Heart right ventricle (tissue), 16 donors: ENCODE data around the gene CCM2. TPM values are rescaled to one million over a fixed set of nuclear protein-coding genes. Genes with fewer than 3 reads are reported as not detected.

Experiments
- ATAC-seq, 8 donors: fragments of 200-7000 bp; cut with Tn5 transposase; one replicate each; pipeline ENCODE4 v1.9.1; 2020; ENCODE audit warnings: mild to moderate bottlenecking in 8 of 8, moderate library complexity in 8 of 8, moderate number of reproducible peaks in 1 of 8
- DNase-seq, 2 donors: peaks; one replicate each; pipeline ENCODE4 v3.0.0-alpha.2; 2020
- H3K27ac ChIP-seq, 10 donors: fragments of 200-600 bp; sonication (generic) in 2 of 10; one replicate each; pipeline versions ENCODE4 v1.5.0 to v1.8.0; 2020 to 2022; ENCODE audit warnings: mild to moderate bottlenecking in 3 of 10
- H3K27me3 ChIP-seq, 7 donors: fragments of 200-600 bp; one replicate each; pipeline ENCODE4 v1.8.0; 2021 to 2022; ENCODE audit warnings: mild to moderate bottlenecking in 2 of 7
- H3K36me3 ChIP-seq, 9 donors: fragments of 200-600 bp; sonication (generic) in 1 of 9; one replicate each; pipeline versions ENCODE4 v1.5.0 to v1.8.0; 2020 to 2022; ENCODE audit warnings: mild to moderate bottlenecking in 2 of 9
- H3K4me1 ChIP-seq, 9 donors: fragments of 200-600 bp; sonication (generic) in 1 of 9; one replicate each; pipeline versions ENCODE4 v1.5.0 to v1.8.0; 2020 to 2022; ENCODE audit warnings: mild to moderate bottlenecking in 4 of 9
- H3K4me3 ChIP-seq, 10 donors: fragments of 200-600 bp; sonication (generic) in 2 of 10; one replicate each; pipeline versions ENCODE4 v1.5.0 to v1.8.0; 2020 to 2022; ENCODE audit warnings: mild to moderate bottlenecking in 7 of 10, moderate library complexity in 2 of 10
- H3K9me3 ChIP-seq, 11 donors: fragments of 200-600 bp in 10 of 11; sonication (generic) in 2 of 11; one replicate each; pipeline versions ENCODE4 v1.5.0 to v1.8.0; 2013 to 2022; ENCODE audit warnings: mild to moderate bottlenecking in 2 of 11, control low read depth in 1 of 11, moderate library complexity in 1 of 11
- WGBS, 2 donors: extraction: QIAGEN DNeasy Blood & Tissue Kit; methylation state at CpG; one replicate each; pipeline ENCODE4 v1.1.7; 2013; ENCODE audit warnings: inconsistent platforms in 1 of 2; 5-methylcytosine and 5-hydroxymethylcytosine counted together
- intact Hi-C, 10 donors: fragments of 100-400 bp; cut with DNase I; formaldehyde crosslinking; loops; one replicate each; pipeline versions ENCODE4 v1.11.1 to v1.14.2; 2022
- polyA plus RNA-seq, 2 donors: library from polyadenylated mRNA; stranded (reverse); fragments of 200-250 nt; gene quantifications; one replicate each; pipeline ENCODE4 v1.2.3, GENCODE V29; 2013
- total RNA-seq, 10 donors: library from RNA; stranded (reverse); fragmentation: NEBNext Ultra II Directional in 3 of 10; extraction: Animal tissue kit (Norgen Biotek cat#: 25700) in 3 of 10; gene quantifications; one replicate each; pipeline versions ENCODE4 v1.2.1 to v1.2.4, GENCODE V29; 2021 to 2023
- TF ChIP-seq, protein P1 (sequence below), 9 donors: fragments of 200-600 bp; sonication (generic) in 2 of 9; IDR thresholded peaks; one replicate each; pipeline versions ENCODE4 v1.5.0 to v1.8.0; 2021 to 2022; ENCODE audit warnings: antibody characterized with exemption in 9 of 9, mild to moderate bottlenecking in 5 of 9, moderate library complexity in 1 of 9
- donor health status: Arrhythmogenic right ventricular cardiomyopathy.
- donor health status: ischemic (EF 13 %, LVEDD 7.1; RV severe dilation, severe dysfunction).
- donor health status: healthy with polysubstance abuse.
- donor health status: DM: no; HTN: yes; CAD: no.
- donor health status: DM: no; HTN: no; CAD: no.
- donor health status: ischemic (EF 25% LVEDD 6.9; RV normal size, moderate dysfunction).
- donor health status: ischemic (EF 25% LVEDD 5.7; RV mildly dilated, moderate dysfunction).
- donor health status: healthy.
- donor health status: DM: yes; HTN: yes; CAD: no.
- donor health status: Ischemic cardiomyopathy.
- donor health status: ischemic (EF 35%, LVEDD 5.7; RV mildly dilated, moderate dysfunction).
- donor health status: nonischemic (EF 11% LVEDD 7.7; RV severe dilation, severe dysfunction).
- donor health status: DM: yes; HTN: yes; CAD: no.
- donor health status: PGD.
- donor health status: ischemic (EF 29% LVEDD 5.4; RV normal size, mild dysfunction).
- donor health status: nonischemic (EF 23%, LVEDD 6.1; RV moderate dilation, normal function).

CCM2 gene
- total and polyA plus RNA-seq, 12 donors = 21.5 to 71.1 (median 25.7) TPM

DNA sequence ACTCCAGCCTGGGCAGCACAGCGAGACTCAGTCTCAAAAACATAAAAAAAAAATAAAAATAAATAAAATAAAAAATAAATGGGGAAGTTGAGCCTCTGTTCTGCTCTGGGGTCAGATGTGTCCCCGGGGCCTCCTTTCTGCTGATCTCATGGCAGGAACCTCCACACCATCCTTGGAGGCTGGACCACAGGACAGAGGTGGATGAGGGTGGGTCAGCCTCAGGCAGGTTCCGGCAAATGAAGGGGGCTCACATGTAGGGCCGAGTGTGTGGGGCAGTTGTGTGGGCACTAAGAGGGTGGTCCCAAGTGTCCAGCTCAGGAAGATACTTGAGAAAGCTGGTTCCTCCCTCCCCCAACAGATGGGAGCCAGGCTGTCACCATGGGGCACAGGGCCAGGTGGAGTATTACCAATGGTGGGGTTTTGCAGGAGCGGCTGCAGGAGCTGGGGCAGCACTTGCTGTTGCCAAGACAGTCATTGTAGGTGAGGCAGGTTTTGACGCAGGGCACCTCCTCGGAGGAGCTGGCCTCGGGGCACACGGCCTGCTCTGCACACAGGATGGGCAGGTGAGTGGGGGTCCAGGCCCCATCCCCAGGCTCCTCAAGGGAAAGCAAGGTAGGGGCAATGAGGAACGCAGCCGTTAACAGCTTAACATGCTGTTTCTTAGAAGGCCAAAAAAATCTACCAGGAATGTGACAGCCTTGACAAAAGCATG, 125.3 kb downstream of the CCM2 start:
- ATAC-seq (no peak), DNase-seq (no peak)
- Histone ChIP-seq H3K4me3 (no peak overlapping the region), H3K4me1 (no peaks in the 10 kb centered on the region), H3K9me3 (no peaks in the 10 kb centered on the region), H3K36me3 (no peaks in the 10 kb centered on the region), H3K27ac (no peak overlapping the region), H3K27me3 (no peaks in the 10 kb centered on the region)
- TF ChIP-seq, protein P1, sequence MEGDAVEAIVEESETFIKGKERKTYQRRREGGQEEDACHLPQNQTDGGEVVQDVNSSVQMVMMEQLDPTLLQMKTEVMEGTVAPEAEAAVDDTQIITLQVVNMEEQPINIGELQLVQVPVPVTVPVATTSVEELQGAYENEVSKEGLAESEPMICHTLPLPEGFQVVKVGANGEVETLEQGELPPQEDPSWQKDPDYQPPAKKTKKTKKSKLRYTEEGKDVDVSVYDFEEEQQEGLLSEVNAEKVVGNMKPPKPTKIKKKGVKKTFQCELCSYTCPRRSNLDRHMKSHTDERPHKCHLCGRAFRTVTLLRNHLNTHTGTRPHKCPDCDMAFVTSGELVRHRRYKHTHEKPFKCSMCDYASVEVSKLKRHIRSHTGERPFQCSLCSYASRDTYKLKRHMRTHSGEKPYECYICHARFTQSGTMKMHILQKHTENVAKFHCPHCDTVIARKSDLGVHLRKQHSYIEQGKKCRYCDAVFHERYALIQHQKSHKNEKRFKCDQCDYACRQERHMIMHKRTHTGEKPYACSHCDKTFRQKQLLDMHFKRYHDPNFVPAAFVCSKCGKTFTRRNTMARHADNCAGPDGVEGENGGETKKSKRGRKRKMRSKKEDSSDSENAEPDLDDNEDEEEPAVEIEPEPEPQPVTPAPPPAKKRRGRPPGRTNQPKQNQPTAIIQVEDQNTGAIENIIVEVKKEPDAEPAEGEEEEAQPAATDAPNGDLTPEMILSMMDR (IDR thresholded peaks at IDR 0.05) = no peak
- intact Hi-C loops = no loop called here
- WGBS, 2 donors = 91 to 93% methylated on average over 11 of the region's 11 CpGs

Other genes with a start within 250 kb of the CCM2 start
- 100 to 1,000 TPM; 355 to 728 (median 423) TPM for gene PPIA, start 203.5 kb upstream of the CCM2 start, total RNA-seq
- 1,000 to 10,000 TPM; 1,028 to 3,654 TPM for gene PPIA, start 203.5 kb upstream of the CCM2 start, polyA plus RNA-seq
- 100 to 1,000 TPM; 206 to 280 (median 259) TPM for gene H2AZ2, start 152.1 kb upstream of the CCM2 start, total RNA-seq
- gene H2AZ2, start 152.1 kb upstream of the CCM2 start, polyA plus RNA-seq = 100 to 1,000 TPM; 109 to 131 TPM
- gene PURB, start 114.7 kb upstream of the CCM2 start, total RNA-seq = 10 to 100 TPM; 12.7 to 18.7 (median 16.7) TPM
- gene PURB, start 114.7 kb upstream of the CCM2 start, polyA plus RNA-seq = 1 to 10 TPM; 6.6 to 7.7 TPM
- gene MYO1G, start 21.2 kb upstream of the CCM2 start, total RNA-seq = 10 to 100 TPM in 1 of 10 donors, 1 to 10 TPM in 3, under 1 TPM in 6; 0.30 to 11.0 (median 0.65) TPM
- gene MYO1G, start 21.2 kb upstream of the CCM2 start, polyA plus RNA-seq = 1 to 10 TPM in 1 of 2 donors, under 1 TPM in 1; 0.66 to 1.0 TPM
- 10 to 100 TPM in 1 of 10 donors, 1 to 10 TPM in 9; 3.0 to 12.0 (median 4.7) TPM for gene NACAD, start 88.8 kb downstream of the CCM2 start, total RNA-seq
- gene NACAD, start 88.8 kb downstream of the CCM2 start, polyA plus RNA-seq = 1 to 10 TPM; 3.2 to 4.7 TPM
- gene TBRG4, start 111.5 kb downstream of the CCM2 start, total RNA-seq = 10 to 100 TPM; 57.1 to 88.2 (median 66.7) TPM
- gene TBRG4, start 111.5 kb downstream of the CCM2 start, polyA plus RNA-seq = 10 to 100 TPM; 74.3 to 93.9 TPM
- 10 to 100 TPM; 12.7 to 40.8 (median 24.9) TPM for gene RAMP3, start 157.6 kb downstream of the CCM2 start, total RNA-seq
- gene RAMP3, start 157.6 kb downstream of the CCM2 start, polyA plus RNA-seq = 10 to 100 TPM; 65.3 to 70.2 TPM